Measurements from ENCODE around the gene PIK3R3. TPM values are rescaled to one million over a fixed set of nuclear protein-coding genes. Genes with fewer than 3 reads are reported as not detected.

Gene PIK3R3
- total RNA-seq, 1 donor from 2014 or later: 41.3 TPM

- Mint-ChIP-seq H3K9me3 (no peaks in the 10 kb centered on the region), H3K4me3 (no peak overlapping the region), H3K4me1 (no peaks in the 10 kb centered on the region), H3K27ac (no peak overlapping the region), H3K36me3 (peaks cover 13% of the 10 kb centered on the region), H3K27me3 (ENCODE audit: low read depth) (no peaks in the 10 kb centered on the region)
- no peak for DNase-seq (ENCODE audit: low spot score in 2 of 2, unreplicated experiment in 2 of 2)
- TF ChIP-seq CTCF (IDR thresholded peaks at IDR 0.05; ENCODE audit: unreplicated experiment): no peak
Observed at GRCh38 chr1:46019348-46019747, 113.1 kb downstream of the PIK3R3 start.

- H3K36me3 Mint-ChIP-seq: peaks cover 7% of the 10 kb centered on the region
- H3K27me3 Mint-ChIP-seq (ENCODE audit: low read depth): no peaks in the 10 kb centered on the region
Observed at GRCh38 chr1:46017876-46018503, 114.4 kb downstream of the PIK3R3 start.

GRCh38 chr1:46013581-46013980 is 118.8 kb downstream of the PIK3R3 start:
- no peak for TF ChIP-seq CTCF (IDR thresholded peaks at IDR 0.05; ENCODE audit: unreplicated experiment)
- Mint-ChIP-seq H3K36me3 (peaks cover 21% of the 10 kb centered on the region), H3K9me3 (no peaks in the 10 kb centered on the region), H3K27ac (no peak overlapping the region), H3K4me1 (no peaks in the 10 kb centered on the region), H3K27me3 (ENCODE audit: low read depth) (no peaks in the 10 kb centered on the region), H3K4me3 (no peak overlapping the region)
- no peak for DNase-seq (ENCODE audit: low spot score in 2 of 2, unreplicated experiment in 2 of 2)

More at GRCh38 chr1:46017876-46018503, 114.4 kb downstream of the PIK3R3 start:
- Mint-ChIP-seq H3K9me3 (no peaks in the 10 kb centered on the region), H3K4me1 (no peaks in the 10 kb centered on the region), H3K27ac (no peak overlapping the region), H3K4me3 (no peak overlapping the region)
- no peak for DNase-seq (ENCODE audit: low spot score in 2 of 2, unreplicated experiment in 2 of 2)
- no peak for TF ChIP-seq CTCF (IDR thresholded peaks at IDR 0.05; ENCODE audit: unreplicated experiment)

GRCh38 chr1:46012236-46012635 is 120.2 kb downstream of the PIK3R3 start:
- no peaks in the 10 kb centered on the region for H3K4me1 Mint-ChIP-seq
- H3K27me3 Mint-ChIP-seq (ENCODE audit: low read depth): no peaks in the 10 kb centered on the region
- no peaks in the 10 kb centered on the region for H3K9me3 Mint-ChIP-seq
- H3K27ac Mint-ChIP-seq: no peak overlapping the region
- no peak for DNase-seq (ENCODE audit: low spot score in 2 of 2, unreplicated experiment in 2 of 2)
- no peak for TF ChIP-seq CTCF (IDR thresholded peaks at IDR 0.05; ENCODE audit: unreplicated experiment)
- no peak overlapping the region for H3K4me3 Mint-ChIP-seq
- peaks cover 29% of the 10 kb centered on the region for H3K36me3 Mint-ChIP-seq

GRCh38 chr1:46011121-46011695 is 121.2 kb downstream of the PIK3R3 start:
- H3K9me3 Mint-ChIP-seq: no peaks in the 10 kb centered on the region
- H3K27me3 Mint-ChIP-seq (ENCODE audit: low read depth): no peaks in the 10 kb centered on the region
- no peak overlapping the region for H3K27ac Mint-ChIP-seq
- peaks cover 36% of the 10 kb centered on the region for H3K36me3 Mint-ChIP-seq
- no peaks in the 10 kb centered on the region for H3K4me1 Mint-ChIP-seq
- no peak for DNase-seq (ENCODE audit: low spot score in 2 of 2, unreplicated experiment in 2 of 2)
- TF ChIP-seq CTCF (IDR thresholded peaks at IDR 0.05; ENCODE audit: unreplicated experiment): no peak
- no peak overlapping the region for H3K4me3 Mint-ChIP-seq
